GM12892 (cell line): ENCODE results near the gene UBA5. TPM values are rescaled to one million over a fixed set of nuclear protein-coding genes. Genes with fewer than 3 reads are reported as not detected.
"Not testable (repeated sequence)": the region's sequence is repeated elsewhere in the genome, so short reads cannot be mapped to it uniquely, and the experiment has no call there.

Source experiments
- DNase-seq: peaks from one replicate; pipeline ENCODE4 v3.0.0; 2011; ENCODE audit not compliant: insufficient read length
- FAIRE-seq: peaks from 2 replicates; lab custom pipeline; 2011; peaks lifted over from hg19 to GRCh38; lab: Jason Lieb, UNC
- POLR2A ChIP-seq: IDR thresholded peaks from 2 replicates; pipeline ENCODE4 v1.6.1; 2011; ENCODE audit warnings: low read depth, low read length, control low read depth
- POLR2AphosphoS5 ChIP-seq: IDR thresholded peaks from 2 replicates; pipeline ENCODE4 v1.6.1; 2011; ENCODE audit warnings: low read depth, low read length, control low read depth
- TAF1 ChIP-seq: IDR thresholded peaks from 2 replicates; pipeline ENCODE4 v1.6.1; 2011; ENCODE audit warnings: low read depth, mild to moderate bottlenecking, control low read depth, low read length, borderline replicate concordance
- polyA plus RNA-seq: library from polyadenylated mRNA; unstranded; fragments of >200 nt; gene quantifications from one replicate; pipeline ENCODE4 v1.2.1, GENCODE V29; 2012; ENCODE audit warnings: missing spikeins, inconsistent platforms; ENCODE audit not compliant: missing spikeins

UBA5 gene
- 35.5 TPM for polyA plus RNA-seq

DNA sequence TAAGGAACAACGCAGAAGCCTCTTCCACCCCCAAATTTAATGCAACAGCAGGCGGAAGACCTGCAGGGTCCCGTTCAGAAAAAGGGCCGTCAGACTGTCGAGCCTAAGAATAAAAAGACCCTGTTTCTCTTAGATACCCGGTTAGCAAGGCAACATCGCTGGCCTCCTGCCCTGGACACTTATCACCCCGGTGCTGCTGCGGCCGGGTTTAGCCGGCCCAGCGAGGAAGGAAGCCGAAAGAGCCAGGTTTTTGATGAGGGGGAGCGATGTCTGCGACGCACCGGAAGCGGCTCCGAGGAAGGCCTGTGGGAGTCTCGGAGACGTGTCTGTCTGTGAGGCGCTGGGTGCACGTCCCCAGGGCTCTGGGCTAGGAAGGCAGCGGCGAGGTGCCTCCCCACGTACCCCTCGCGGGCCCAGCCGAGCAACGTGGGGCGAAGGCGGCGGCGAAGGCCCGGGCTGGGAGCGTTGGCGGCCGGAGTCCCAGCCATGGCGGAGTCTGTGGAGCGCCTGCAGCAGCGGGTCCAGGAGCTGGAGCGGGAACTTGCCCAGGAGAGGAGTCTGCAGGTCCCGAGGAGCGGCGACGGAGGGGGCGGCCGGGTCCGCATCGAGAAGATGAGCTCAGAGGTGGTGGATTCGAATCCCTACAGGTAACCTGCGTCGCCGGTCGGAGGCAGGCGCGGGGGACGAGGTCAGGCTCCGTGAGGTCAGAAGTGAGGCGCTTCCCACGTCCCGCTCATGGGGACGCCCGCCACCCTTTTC, at the start of gene UBA5:
Gene UBA5 (plus strand): TSS at position 278 of the 759 bp plus-strand sequence. CDS start 209 bp downstream, at position 487.
- DNase-seq (peak; percentile 73), FAIRE-seq (peak; percentile 93)
- TF ChIP-seq POLR2AphosphoS5 (peak; percentile 83), TAF1 (peak; percentile 68), POLR2A (peak; percentile 87)

GRCh38 chr3:132615301-132615700, 44.8 kb upstream of the UBA5 start:
- FAIRE-seq, DNase-seq: not testable (repeated sequence)

GRCh38 chr3:132615881-132616280, 44.2 kb upstream of the UBA5 start:
- TF ChIP-seq TAF1: no peak
- no peak for TF ChIP-seq POLR2A
- no peak for TF ChIP-seq POLR2AphosphoS5
- DNase-seq (no peak), FAIRE-seq (no peak)

DNA sequence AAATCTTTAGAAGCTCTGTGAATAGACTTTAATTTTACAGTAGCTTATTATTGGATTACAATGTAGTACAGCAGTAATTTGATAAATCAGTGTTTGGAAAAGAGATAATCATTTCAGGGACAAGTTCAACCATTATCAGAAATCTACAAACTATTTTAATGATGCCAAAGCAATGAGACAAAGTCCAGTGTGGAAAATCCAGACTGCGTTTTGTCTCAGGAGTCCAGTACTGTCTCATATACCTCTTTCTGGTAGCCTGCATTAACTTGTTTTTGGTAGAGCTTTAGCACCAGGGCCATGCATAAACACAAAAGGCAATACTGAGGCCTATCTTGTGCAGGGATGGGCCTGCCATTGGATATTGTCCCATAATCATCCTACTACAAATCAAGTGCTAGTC, 43.3 kb upstream of the UBA5 start:
- FAIRE-seq (no peak), DNase-seq (no peak)
- TF ChIP-seq POLR2AphosphoS5: no peak
- no peak for TF ChIP-seq TAF1
- TF ChIP-seq POLR2A: no peak

- TF ChIP-seq TAF1 (no peak), POLR2AphosphoS5 (no peak)
- DNase-seq (no peak), FAIRE-seq (no peak)
Measured at GRCh38 chr3:132622148-132622547, 38.0 kb upstream of the UBA5 start.

GRCh38 chr3:132622761-132623160, 37.4 kb upstream of the UBA5 start:
- no peak for FAIRE-seq

DNA sequence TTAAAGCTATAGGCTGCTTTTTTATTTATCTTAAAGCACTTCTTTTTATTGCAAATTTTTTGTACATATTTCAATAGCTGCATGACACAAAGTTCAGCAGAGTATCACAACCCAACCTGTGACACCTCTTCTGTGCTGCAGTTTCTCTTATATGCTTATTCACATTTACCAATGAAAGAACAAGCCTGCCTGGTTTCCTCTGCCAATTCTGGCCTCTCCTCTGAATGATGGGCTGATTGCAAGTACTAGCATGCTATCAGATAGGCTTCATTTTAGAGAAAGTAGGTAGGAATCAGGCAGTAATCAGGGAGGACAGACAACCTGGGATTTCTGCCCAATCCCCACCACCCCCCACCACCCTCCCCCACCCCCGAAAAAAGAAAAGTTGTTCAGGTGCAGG, 36.5 kb upstream of the UBA5 start:
- no peak for TF ChIP-seq POLR2AphosphoS5
- TF ChIP-seq POLR2A: no peak
- TF ChIP-seq TAF1: no peak
- DNase-seq: no peak
- no peak for FAIRE-seq

More at GRCh38 chr3:132622761-132623160, 37.4 kb upstream of the UBA5 start:
- no peak for DNase-seq
- no peak for TF ChIP-seq TAF1
- TF ChIP-seq POLR2AphosphoS5: no peak
- no peak for TF ChIP-seq POLR2A

- no peak for TF ChIP-seq POLR2AphosphoS5
- TF ChIP-seq TAF1: no peak
- no peak for TF ChIP-seq POLR2A
- FAIRE-seq (no peak), DNase-seq (no peak)
Measured at GRCh38 chr3:132624790-132625189, 35.3 kb upstream of the UBA5 start.

DNA sequence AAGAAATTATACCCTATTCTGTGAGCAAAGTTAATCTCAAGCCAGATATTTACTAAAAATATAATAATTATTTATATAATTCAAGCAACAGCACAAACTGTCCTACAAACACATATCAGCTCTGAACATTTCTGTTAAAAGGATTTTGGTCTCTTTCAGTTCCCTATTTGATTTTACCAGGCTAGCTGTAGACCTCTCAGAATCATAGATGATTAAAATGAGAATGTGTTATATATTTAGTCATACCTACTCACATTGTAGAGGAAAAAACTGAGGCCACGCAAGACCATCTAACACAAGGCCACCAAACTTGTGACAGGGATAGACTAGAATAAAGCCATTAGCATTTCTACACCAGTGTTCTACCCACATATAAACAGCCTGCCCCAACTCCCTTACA, 34.5 kb upstream of the UBA5 start:
- FAIRE-seq (peak; percentile 48), DNase-seq (no peak)
- TF ChIP-seq TAF1: no peak
- TF ChIP-seq POLR2AphosphoS5: no peak
- TF ChIP-seq POLR2A: no peak

DNA sequence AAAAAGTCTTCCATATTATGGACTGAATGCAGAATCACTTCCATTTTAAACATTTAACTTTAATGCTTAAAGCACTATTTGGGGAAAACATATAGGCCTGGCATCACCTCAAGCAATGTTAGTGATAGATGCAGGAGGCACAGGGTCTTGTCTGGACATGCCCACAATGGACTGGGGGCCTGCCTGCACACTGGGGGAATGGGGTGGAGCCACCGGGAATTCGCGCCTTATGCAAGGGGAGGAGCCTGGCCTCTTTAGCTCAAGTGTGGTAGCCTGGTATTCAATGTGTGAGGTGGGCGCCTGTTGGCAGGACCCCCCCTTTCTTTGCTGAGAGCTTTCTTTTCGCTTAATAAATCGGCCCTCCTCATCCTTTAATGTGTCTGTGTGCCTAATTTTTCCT, 33.2 kb upstream of the UBA5 start:
- no peak for FAIRE-seq
- DNase-seq: no peak
- TF ChIP-seq POLR2A: no peak
- no peak for TF ChIP-seq TAF1
- TF ChIP-seq POLR2AphosphoS5: no peak

DNA sequence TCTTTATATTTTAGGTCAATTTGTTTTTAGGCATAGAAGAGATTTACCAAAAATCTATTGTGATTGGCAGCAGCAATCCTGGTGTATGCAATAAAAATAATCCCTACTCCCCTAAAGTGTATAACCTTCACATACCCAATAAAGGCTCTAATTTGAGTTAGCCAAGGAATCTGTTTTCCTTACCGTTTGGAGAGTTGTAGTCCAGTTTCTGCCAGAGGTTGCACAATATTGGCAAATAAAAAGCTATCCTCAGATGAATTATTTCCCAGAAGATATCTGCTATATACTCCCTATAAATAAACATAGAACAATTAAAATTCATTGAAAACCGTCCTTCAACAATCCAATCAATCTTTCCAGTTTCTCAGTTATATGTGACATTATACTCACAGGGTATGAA, 32.0 kb upstream of the UBA5 start:
- no peak for FAIRE-seq
- no peak for DNase-seq

DNA sequence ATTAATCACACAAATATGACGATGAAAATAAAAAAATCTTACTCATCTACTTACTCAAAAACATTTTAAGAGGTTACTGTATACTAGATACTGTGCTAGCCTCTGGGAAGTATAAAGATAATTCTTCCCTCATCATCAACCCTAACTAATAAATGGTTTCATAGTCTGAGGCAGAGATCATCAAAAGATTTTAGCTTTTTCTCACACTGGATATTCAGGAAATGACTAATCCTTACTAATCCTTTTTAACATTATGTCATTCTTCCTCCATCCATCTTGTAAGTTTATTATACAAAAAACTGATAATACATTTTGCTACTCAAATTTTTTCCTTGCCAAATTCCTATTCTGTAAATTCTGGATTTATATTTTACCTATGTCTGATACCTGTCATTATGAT, 30.2 kb upstream of the UBA5 start:
- TF ChIP-seq POLR2AphosphoS5 (no peak), TAF1 (no peak), POLR2A (no peak)
- DNase-seq (no peak), FAIRE-seq (no peak)

More for the DNA sequence above, 32.0 kb upstream of the UBA5 start:
- TF ChIP-seq POLR2A (no peak), POLR2AphosphoS5 (no peak), TAF1 (no peak)

- no peak for FAIRE-seq
- DNase-seq: no peak
- no peak for TF ChIP-seq TAF1
- no peak for TF ChIP-seq POLR2A
- TF ChIP-seq POLR2AphosphoS5: no peak
Measured at GRCh38 chr3:132630612-132631011, 29.5 kb upstream of the UBA5 start.

GRCh38 chr3:132635052-132635451, 25.1 kb upstream of the UBA5 start:
- TF ChIP-seq TAF1 (no peak), POLR2A (no peak), POLR2AphosphoS5 (no peak)
- no peak for DNase-seq
- no peak for FAIRE-seq
